Glutamatergic neuron (in vitro differentiated cells): ENCODE data around the gene CDK6. TPM values are rescaled to one million over a fixed set of nuclear protein-coding genes. Genes with fewer than 3 reads are reported as not detected.

Experiments used
- DNase-seq: peaks from one replicate; pipeline ENCODE4 v3.0.0; 2022
- H3K27ac Mint-ChIP-seq: one replicate; pipeline ENCODE4 v1.8.0; 2020; ENCODE audit warnings: mild to moderate bottlenecking, mixed read lengths, inconsistent platforms; ENCODE audit not compliant: unreplicated experiment
- H3K27me3 Mint-ChIP-seq: one replicate; pipeline ENCODE4 v1.8.0; 2020; ENCODE audit warnings: mild to moderate bottlenecking, moderate library complexity, mixed read lengths, inconsistent platforms; ENCODE audit not compliant: unreplicated experiment
- H3K36me3 Mint-ChIP-seq: one replicate; pipeline ENCODE4 v1.8.0; 2020; ENCODE audit warnings: mild to moderate bottlenecking, mixed read lengths, inconsistent platforms; ENCODE audit not compliant: unreplicated experiment
- H3K4me1 Mint-ChIP-seq: one replicate; pipeline ENCODE4 v1.8.0; 2020; ENCODE audit warnings: mild to moderate bottlenecking, low read depth, mixed read lengths, inconsistent platforms; ENCODE audit not compliant: unreplicated experiment
- H3K4me3 Mint-ChIP-seq: one replicate; pipeline ENCODE4 v1.8.0; 2020; ENCODE audit warnings: mild to moderate bottlenecking, mixed read lengths, inconsistent platforms; ENCODE audit not compliant: unreplicated experiment
- H3K9me3 Mint-ChIP-seq: one replicate; pipeline ENCODE4 v1.8.0; 2020; ENCODE audit warnings: mild to moderate bottlenecking, moderate library complexity, mixed read lengths, inconsistent platforms; ENCODE audit not compliant: unreplicated experiment
- CTCF ChIP-seq: fragments of 200-600 bp; sonication (generic); IDR thresholded peaks from one replicate; pipeline ENCODE4 v1.5.0; 2021; ENCODE audit not compliant: partially characterized antibody, unreplicated experiment
- total RNA-seq: library from RNA; stranded (reverse); fragmentation: NEBNext Ultra II Directional; extraction: Animal tissue kit (Norgen Biotek cat#: 25700); gene quantifications from one replicate; pipeline ENCODE4 v1.2.1, GENCODE V29; 2021; ENCODE audit not compliant: unreplicated experiment

CDK6 gene
- total RNA-seq, 1 donor from 2014 or later = 111 TPM

- Mint-ChIP-seq H3K27me3 (no peaks in the 10 kb centered on the region), H3K4me1 (peaks cover 2% of the 10 kb centered on the region), H3K4me3 (no peak overlapping the region), H3K9me3 (peaks cover 4% of the 10 kb centered on the region), H3K36me3 (no peaks in the 10 kb centered on the region), H3K27ac (no peak overlapping the region)
- TF ChIP-seq CTCF = no peak
- no peak for DNase-seq
Observed at GRCh38 chr7:92729751-92730150, 106.6 kb downstream of the CDK6 start.

GRCh38 chr7:92729172-92729571 is 107.2 kb downstream of the CDK6 start:
- H3K27me3 Mint-ChIP-seq = no peaks in the 10 kb centered on the region
- no peak for TF ChIP-seq CTCF
- peaks cover 4% of the 10 kb centered on the region for H3K9me3 Mint-ChIP-seq
- peaks cover 5% of the 10 kb centered on the region for H3K4me1 Mint-ChIP-seq
- no peak overlapping the region for H3K4me3 Mint-ChIP-seq
- no peak for DNase-seq
- no peak overlapping the region for H3K27ac Mint-ChIP-seq
- H3K36me3 Mint-ChIP-seq = no peaks in the 10 kb centered on the region

GRCh38 chr7:92727755-92728154 is 108.6 kb downstream of the CDK6 start:
- Mint-ChIP-seq H3K27ac (no peak overlapping the region), H3K4me3 (no peak overlapping the region)

GRCh38 chr7:92725161-92725925 is 111.0 kb downstream of the CDK6 start:
- Mint-ChIP-seq H3K4me3 (no peak overlapping the region), H3K36me3 (no peaks in the 10 kb centered on the region), H3K27me3 (peaks cover 2% of the 10 kb centered on the region), H3K4me1 (peaks cover 22% of the 10 kb centered on the region), H3K27ac (no peak overlapping the region), H3K9me3 (peaks cover under 1% of the 10 kb centered on the region)
- no peak for TF ChIP-seq CTCF
- DNase-seq = no peak

More at GRCh38 chr7:92727755-92728154, 108.6 kb downstream of the CDK6 start:
- Mint-ChIP-seq H3K27me3 (no peaks in the 10 kb centered on the region), H3K4me1 (peaks cover 12% of the 10 kb centered on the region), H3K9me3 (peaks cover 1% of the 10 kb centered on the region), H3K36me3 (no peaks in the 10 kb centered on the region)
- TF ChIP-seq CTCF = no peak
- DNase-seq = no peak

- peaks cover 2% of the 10 kb centered on the region for H3K27me3 Mint-ChIP-seq
- no peaks in the 10 kb centered on the region for H3K9me3 Mint-ChIP-seq
- peak overlapping the region; percentile 9 for H3K27ac Mint-ChIP-seq
Observed at GRCh38 chr7:92723943-92724342, 112.4 kb downstream of the CDK6 start.

More at GRCh38 chr7:92723943-92724342, 112.4 kb downstream of the CDK6 start:
- no peak for DNase-seq
- Mint-ChIP-seq H3K4me1 (peaks cover 22% of the 10 kb centered on the region), H3K36me3 (no peaks in the 10 kb centered on the region), H3K4me3 (peak overlapping the region; percentile 2)
- TF ChIP-seq CTCF = no peak
